HG03280 (cell line): Measurements from ENCODE around the gene WBP1.
"Not testable (repeated sequence)": the region's sequence is repeated elsewhere in the genome, so short reads cannot be mapped to it uniquely, and the experiment has no call there.

Experiments used
- ATAC-seq: cut with Tn5 transposase; IDR thresholded peaks from one replicate; pipeline ENCODE4 v1.9.1; 2021; ENCODE audit warnings: mild to moderate bottlenecking, moderate library complexity; ENCODE audit not compliant: unreplicated experiment

Gene WBP1

GRCh38 chr2:74458132-74458937 is at the start of gene WBP1:
WBP1 (plus strand) TSS chr2:74458438; CDS start chr2:74458603, 165 bp downstream.
- peak; percentile 81 for ATAC-seq

- no peak for ATAC-seq
These were observed 45.1 kb upstream of the WBP1 start for GRCh38 chr2:74413001-74413698.

DNA sequence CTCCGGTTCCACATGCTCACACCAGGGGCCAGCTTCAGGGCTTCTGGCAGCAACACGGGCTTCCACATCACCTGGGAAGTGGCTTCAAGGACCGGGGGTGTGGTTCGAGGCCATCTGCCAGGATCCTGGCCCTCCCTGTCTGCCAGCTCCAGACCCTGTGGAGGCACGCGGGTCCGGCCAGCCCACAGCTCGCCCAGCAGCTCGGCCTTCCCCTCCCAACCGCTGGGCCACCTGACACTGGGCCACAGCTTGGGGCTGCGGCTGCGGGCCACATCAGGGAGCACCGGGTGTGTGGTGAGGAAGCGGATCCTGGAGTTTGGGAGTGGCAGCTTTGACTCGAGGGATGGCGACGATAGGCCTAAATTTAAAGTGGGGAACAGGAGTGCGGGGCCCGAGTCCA is 43.8 kb upstream of the WBP1 start:
- no peak for ATAC-seq

GRCh38 chr2:74414881-74415761 is 43.1 kb upstream of the WBP1 start:
- no peak for ATAC-seq

DNA sequence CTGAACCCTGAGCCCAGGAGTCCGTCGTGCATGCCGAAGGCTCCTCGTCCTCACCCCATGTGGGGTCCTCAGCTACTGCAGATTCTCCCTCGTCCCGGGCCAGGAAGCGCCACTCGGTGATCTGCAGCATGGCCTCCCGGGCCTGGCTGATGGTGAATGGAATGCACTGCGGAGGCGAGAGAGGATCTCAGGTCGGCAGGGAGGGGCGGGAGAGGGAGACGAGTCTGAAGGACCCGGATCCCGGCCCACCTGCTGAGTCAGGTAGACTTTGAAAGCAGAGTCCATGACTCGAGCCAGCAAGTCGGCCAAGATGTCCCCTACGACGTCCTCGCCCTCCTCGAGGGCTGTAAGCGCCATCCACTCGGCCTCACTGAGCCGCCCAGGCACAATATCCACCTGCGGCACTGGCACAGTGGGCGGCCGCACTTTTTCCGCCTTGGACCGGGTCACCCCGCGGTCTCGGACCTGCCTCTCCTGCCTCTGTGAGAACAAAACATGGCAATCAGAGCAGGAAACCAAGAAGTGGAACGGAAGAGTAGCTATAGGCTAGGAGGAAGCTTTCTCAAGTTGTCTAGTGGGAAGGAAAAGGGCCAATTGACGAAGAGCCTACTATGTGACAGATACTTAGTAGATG is 42.4 kb upstream of the WBP1 start:
- no peak for ATAC-seq

- ATAC-seq, result no peak
These were observed 41.5 kb upstream of the WBP1 start for GRCh38 chr2:74416778-74417177.

DNA sequence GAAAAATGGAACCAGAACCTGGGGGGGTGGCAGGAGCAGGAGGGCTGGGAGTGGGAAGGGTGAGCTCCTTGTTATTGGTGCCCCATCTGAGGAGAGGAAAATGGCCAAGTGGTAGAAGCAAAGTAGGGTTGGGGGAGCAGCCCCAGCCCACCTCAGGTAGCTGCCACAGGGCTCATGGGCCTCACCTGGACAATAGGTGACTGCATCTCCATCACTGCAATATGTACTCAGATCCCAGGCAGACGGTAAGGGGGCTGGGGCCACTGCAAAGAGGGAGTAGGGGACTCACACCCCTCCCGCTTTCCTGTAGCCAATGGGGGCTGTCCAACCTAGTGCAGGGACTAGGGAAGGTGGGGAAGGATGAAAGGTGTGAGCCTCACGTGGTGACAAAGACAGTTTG is 41.0 kb upstream of the WBP1 start:
- no peak for ATAC-seq

DNA sequence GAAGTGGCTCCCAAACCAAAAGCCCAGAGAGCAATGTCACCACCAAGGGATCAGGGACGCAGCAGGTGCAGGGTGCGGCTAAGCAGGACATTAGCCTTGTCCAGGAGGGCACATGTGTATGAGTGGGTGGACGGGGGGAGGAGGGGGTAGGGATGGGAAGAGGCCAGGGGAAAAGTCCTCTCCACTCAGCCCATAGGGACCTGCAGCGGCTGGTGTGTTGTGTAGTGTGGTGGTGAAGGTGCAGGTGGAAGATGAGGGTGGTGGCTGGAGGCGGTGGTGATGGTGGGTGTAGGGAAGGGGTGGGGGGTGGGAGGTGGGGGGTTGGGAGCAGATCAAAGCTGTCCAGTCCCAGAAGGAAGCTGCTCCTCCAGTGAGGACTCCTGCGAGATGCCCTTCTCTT is 40.5 kb upstream of the WBP1 start:
- ATAC-seq, result no peak

- no peak for ATAC-seq
These were observed 39.9 kb upstream of the WBP1 start for GRCh38 chr2:74418312-74418711.

DNA sequence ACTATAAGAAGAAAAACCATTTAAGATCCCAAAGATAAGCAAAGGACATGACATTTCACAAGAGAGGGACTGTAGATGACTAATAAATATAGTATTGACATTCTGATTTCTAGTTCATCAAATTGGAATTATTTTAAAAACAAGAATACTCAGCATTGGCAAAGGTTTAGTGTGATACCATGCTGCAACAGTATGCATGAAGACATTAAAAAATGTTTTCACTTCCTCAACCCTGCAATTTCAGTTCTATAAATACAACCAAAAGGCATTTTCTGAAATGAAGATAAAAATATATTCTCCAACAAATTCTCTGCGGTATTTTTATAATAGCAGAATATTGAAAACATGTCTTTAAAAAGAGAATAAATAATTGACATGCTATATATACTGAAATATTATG is 38.9 kb upstream of the WBP1 start:
- no peak for ATAC-seq

GRCh38 chr2:74420006-74420405 is 38.2 kb upstream of the WBP1 start:
- no peak for ATAC-seq

- ATAC-seq, result not testable (repeated sequence)
These were observed 37.7 kb upstream of the WBP1 start for GRCh38 chr2:74420443-74421103.

GRCh38 chr2:74421221-74421870 is 36.9 kb upstream of the WBP1 start, which contains the start of the genes C2orf81 and WDR54:
C2orf81 (minus strand) TSS chr2:74421619; CDS start chr2:74421560, 59 bp downstream.
WDR54 (plus strand) TSS chr2:74421730; CDS start chr2:74422154, 424 bp downstream.
- ATAC-seq, result peak; percentile 93

GRCh38 chr2:74423231-74424095 is 34.8 kb upstream of the WBP1 start:
- ATAC-seq, result no peak

- ATAC-seq, result no peak
These were observed 33.9 kb upstream of the WBP1 start for GRCh38 chr2:74424139-74424992.

DNA sequence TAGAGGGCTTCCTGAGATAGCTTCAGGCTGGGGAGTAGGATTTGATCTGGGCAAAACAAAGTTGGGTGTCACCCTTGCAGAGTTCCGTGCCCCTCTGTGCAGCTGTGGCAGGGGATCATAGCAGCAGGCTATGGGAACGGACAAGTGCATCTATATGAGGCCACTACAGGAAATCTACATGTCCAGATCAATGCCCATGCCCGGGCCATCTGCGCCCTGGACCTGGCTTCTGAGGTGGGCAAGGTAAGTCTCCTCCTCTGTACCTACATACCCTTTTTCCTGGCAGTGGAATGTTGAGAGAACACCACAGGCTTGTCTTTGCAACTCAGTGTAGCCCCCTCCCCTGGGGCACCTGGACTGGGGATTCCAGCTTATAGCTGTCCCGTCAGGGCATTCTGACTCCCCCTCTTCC is 33.2 kb upstream of the WBP1 start:
- ATAC-seq, result no peak

DNA sequence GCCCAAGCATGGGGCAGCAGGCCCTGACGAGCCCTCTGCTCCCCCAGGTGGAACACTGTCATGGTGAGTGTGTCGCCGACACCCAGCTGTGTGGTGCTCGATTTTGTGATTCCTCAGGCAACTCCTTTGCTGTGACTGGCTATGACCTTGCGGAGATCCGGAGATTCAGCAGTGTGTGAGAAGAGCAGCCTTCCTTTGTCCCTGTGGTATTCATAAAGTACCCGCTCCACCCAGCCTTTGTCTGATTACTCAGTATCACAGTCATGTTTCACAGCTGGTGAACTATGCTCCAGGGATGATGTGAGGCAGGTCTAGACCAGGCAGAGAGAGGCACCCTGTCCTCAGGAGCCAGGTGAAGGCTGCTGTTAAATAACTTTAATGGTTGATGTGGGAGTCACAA is 32.7 kb upstream of the WBP1 start:
- no peak for ATAC-seq
